Measurements from ENCODE around the gene BMERB1. TPM values are rescaled to one million over a fixed set of nuclear protein-coding genes. Genes with fewer than 3 reads are reported as not detected.

The BMERB1 gene
- total and polyA plus RNA-seq, 9 of the 15 experiments (the other 6 are each of a cell fraction or from before 2014, with no cell fraction given): 0.29 to 2.9 (median 0.94) TPM

DNA sequence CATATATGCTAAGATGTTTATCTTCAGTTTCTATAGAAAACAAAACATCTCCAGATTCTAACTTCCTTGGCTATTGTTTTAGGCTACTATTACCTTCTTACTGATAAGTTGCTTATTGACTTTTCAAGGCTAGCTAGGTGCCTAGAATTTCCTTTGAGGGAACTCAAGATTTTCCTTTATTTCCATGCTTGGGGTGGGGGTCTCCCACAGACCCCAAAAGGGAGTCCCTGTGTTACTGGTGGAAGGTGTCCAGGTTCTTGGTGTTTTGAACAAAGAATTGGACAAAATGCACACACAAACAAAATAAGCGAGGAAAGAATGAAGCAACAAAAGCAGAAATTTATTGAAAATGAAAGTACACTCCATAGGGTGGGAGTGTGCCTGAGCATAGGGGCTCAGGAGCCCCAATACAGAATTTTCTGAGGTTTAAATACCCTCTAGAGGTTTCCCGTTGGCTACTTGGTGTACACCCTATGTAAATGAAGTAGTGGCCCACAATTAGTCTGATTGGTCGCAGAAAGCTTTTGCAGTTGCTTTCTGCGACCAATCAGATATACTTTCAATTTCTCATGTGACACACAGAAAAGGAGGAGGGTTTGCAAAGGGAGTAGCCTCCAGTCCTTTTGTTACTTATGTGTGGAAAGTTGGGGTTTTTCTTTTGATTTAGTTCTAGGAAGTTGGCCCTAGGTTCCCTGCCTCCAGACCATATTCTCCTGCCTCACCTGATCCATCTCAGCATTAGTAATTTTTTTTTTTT lies 141.1 kb downstream of the BMERB1 start (continued):
- no peak for TF ChIP-seq CCNT2 (IDR thresholded peaks at IDR 0.05; ENCODE audit: borderline replicate concordance, extremely low read depth, insufficient read length, low read depth, low read length)
- 0 out of 2 replicates have a peak, but pooled peaks have one; percentile 6 for TF ChIP-seq RNF2 (IDR thresholded peaks at IDR 0.05)
- TF ChIP-seq ZC3H4 (CRISPR knock-in tag; IDR thresholded peaks at IDR 0.05; ENCODE audit: borderline replicate concordance): no peak
- TF ChIP-seq, protein P1, sequence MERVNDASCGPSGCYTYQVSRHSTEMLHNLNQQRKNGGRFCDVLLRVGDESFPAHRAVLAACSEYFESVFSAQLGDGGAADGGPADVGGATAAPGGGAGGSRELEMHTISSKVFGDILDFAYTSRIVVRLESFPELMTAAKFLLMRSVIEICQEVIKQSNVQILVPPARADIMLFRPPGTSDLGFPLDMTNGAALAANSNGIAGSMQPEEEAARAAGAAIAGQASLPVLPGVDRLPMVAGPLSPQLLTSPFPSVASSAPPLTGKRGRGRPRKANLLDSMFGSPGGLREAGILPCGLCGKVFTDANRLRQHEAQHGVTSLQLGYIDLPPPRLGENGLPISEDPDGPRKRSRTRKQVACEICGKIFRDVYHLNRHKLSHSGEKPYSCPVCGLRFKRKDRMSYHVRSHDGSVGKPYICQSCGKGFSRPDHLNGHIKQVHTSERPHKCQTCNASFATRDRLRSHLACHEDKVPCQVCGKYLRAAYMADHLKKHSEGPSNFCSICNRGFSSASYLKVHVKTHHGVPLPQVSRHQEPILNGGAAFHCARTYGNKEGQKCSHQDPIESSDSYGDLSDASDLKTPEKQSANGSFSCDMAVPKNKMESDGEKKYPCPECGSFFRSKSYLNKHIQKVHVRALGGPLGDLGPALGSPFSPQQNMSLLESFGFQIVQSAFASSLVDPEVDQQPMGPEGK (CRISPR knock-in tag; IDR thresholded peaks at IDR 0.05; ENCODE audit: borderline replicate concordance): no peak
- TF ChIP-seq, protein P2, sequence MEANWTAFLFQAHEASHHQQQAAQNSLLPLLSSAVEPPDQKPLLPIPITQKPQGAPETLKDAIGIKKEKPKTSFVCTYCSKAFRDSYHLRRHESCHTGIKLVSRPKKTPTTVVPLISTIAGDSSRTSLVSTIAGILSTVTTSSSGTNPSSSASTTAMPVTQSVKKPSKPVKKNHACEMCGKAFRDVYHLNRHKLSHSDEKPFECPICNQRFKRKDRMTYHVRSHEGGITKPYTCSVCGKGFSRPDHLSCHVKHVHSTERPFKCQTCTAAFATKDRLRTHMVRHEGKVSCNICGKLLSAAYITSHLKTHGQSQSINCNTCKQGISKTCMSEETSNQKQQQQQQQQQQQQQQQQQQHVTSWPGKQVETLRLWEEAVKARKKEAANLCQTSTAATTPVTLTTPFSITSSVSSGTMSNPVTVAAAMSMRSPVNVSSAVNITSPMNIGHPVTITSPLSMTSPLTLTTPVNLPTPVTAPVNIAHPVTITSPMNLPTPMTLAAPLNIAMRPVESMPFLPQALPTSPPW (CRISPR knock-in tag; IDR thresholded peaks at IDR 0.05): peak; percentile 54; the same call in 1 of the 2 replicates
- TF ChIP-seq SAFB (IDR thresholded peaks at IDR 0.05; ENCODE audit: borderline replicate concordance, low read depth, low read length): no peak
- TF ChIP-seq TEAD1 (CRISPR knock-in tag; IDR thresholded peaks at IDR 0.05): no peak
- TF ChIP-seq KLF10 (CRISPR knock-in tag; IDR thresholded peaks at IDR 0.05): no peak
- TF ChIP-seq SP2 (IDR thresholded peaks at IDR 0.05; ENCODE audit: extremely low read depth, low read depth, low read length, poor library complexity, severe bottlenecking): no peak
- no peak for TF ChIP-seq STAT5A (IDR thresholded peaks at IDR 0.05; ENCODE audit: borderline replicate concordance, low read length)
- no peak for TF ChIP-seq YBX1 (IDR thresholded peaks at IDR 0.05)
- TF ChIP-seq ZZZ3 (IDR thresholded peaks at IDR 0.05): no peak
- TF ChIP-seq BRF1 (IDR thresholded peaks at IDR 0.05; ENCODE audit: borderline replicate concordance, extremely low read depth, insufficient read length): no peak
- no peak for TF ChIP-seq PHB (CRISPR knock-in tag; IDR thresholded peaks at IDR 0.05)
- TF ChIP-seq TAF9B (IDR thresholded peaks at IDR 0.05; ENCODE audit: partially characterized antibody): no peak
- TF ChIP-seq MCM3 (IDR thresholded peaks at IDR 0.05): no peak
- TF ChIP-seq ZNF717 (CRISPR knock-in tag; IDR thresholded peaks at IDR 0.05): no peak
- TF ChIP-seq, protein P3, sequence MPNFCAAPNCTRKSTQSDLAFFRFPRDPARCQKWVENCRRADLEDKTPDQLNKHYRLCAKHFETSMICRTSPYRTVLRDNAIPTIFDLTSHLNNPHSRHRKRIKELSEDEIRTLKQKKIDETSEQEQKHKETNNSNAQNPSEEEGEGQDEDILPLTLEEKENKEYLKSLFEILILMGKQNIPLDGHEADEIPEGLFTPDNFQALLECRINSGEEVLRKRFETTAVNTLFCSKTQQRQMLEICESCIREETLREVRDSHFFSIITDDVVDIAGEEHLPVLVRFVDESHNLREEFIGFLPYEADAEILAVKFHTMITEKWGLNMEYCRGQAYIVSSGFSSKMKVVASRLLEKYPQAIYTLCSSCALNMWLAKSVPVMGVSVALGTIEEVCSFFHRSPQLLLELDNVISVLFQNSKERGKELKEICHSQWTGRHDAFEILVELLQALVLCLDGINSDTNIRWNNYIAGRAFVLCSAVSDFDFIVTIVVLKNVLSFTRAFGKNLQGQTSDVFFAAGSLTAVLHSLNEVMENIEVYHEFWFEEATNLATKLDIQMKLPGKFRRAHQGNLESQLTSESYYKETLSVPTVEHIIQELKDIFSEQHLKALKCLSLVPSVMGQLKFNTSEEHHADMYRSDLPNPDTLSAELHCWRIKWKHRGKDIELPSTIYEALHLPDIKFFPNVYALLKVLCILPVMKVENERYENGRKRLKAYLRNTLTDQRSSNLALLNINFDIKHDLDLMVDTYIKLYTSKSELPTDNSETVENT (CRISPR knock-in tag; IDR thresholded peaks at IDR 0.05): no peak
- no peak for TF ChIP-seq ZNF778 (CRISPR knock-in tag; IDR thresholded peaks at IDR 0.05)
- TF ChIP-seq, protein P4, sequence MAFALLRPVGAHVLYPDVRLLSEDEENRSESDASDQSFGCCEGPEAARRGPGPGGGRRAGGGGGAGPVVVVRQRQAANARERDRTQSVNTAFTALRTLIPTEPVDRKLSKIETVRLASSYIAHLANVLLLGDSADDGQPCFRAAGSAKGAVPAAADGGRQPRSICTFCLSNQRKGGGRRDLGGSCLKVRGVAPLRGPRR (CRISPR knock-in tag; IDR thresholded peaks at IDR 0.05): no peak
- TF ChIP-seq RB1 (IDR thresholded peaks at IDR 0.05; ENCODE audit: low read depth): no peak
- TF ChIP-seq MTF1 (CRISPR knock-in tag; IDR thresholded peaks at IDR 0.05; ENCODE audit: borderline replicate concordance): no peak
- no peak for TF ChIP-seq ZNF551 (CRISPR knock-in tag; IDR thresholded peaks at IDR 0.05)
- no peak for TF ChIP-seq ZNF263 (CRISPR knock-in tag; IDR thresholded peaks at IDR 0.05; ENCODE audit: borderline replicate concordance)

Data from K562 (cell line).